ENCODE data around the gene CTDP1. TPM values are rescaled to one million over a fixed set of nuclear protein-coding genes. Genes with fewer than 3 reads are reported as not detected.

Gene CTDP1
- total RNA-seq, 1 experiment from 2014 or later: 33.7 TPM

- Histone ChIP-seq H2AK5ac (ENCODE audit: insufficient read length, low read length) (no peak overlapping the region), H3K79me1 (ENCODE audit: insufficient read depth, low read depth, low read length, poor library complexity, severe bottlenecking) (no peaks in the 10 kb centered on the region), H3K27ac (ENCODE audit: insufficient read length, low read depth, low read length) (no peak overlapping the region), H4K91ac (ENCODE audit: insufficient read length, low read depth, low read length) (no peak overlapping the region), H3K27me3 (ENCODE audit: insufficient read depth, low read length) (no peaks in the 10 kb centered on the region), H2BK20ac (ENCODE audit: low read depth, low read length, poor library complexity, severe bottlenecking) (no peak overlapping the region), H3K56ac (ENCODE audit: insufficient read length, low read depth, low read length) (no peak overlapping the region), H4K20me1 (ENCODE audit: control insufficient read depth, insufficient read depth, insufficient read length) (no peaks in the 10 kb centered on the region), H4K8ac (replicated peaks; ENCODE audit: insufficient read length, low read depth, low read length) (no peak overlapping the region), H2BK12ac (ENCODE audit: insufficient read length, low read depth, low read length) (no peak overlapping the region), H2AFZ (ENCODE audit: low read length) (no peak overlapping the region), H4K5ac (ENCODE audit: insufficient read length, low read depth, low read length) (no peak overlapping the region), H3K9me3 (ENCODE audit: control insufficient read depth, low read depth, low read length) (peaks cover 11% of the 10 kb centered on the region), H3K4me2 (ENCODE audit: insufficient read depth, insufficient read length, low read length) (no peak overlapping the region), H3K79me2 (ENCODE audit: insufficient read depth, low read length) (no peaks in the 10 kb centered on the region), H3K14ac (ENCODE audit: insufficient read depth, low read length) (no peak overlapping the region; the same call in 1 of the 2 replicates), H3K23ac (ENCODE audit: insufficient read length, low read depth, low read length) (no peak overlapping the region), H3K4ac (ENCODE audit: low read depth, low read length) (no peak overlapping the region), H2BK5ac (ENCODE audit: insufficient read length, low read length) (no peak overlapping the region), H3K23me2 (ENCODE audit: insufficient read length, low read depth, low read length, poor library complexity, severe bottlenecking) (no peaks in the 10 kb centered on the region), H2BK120ac (ENCODE audit: low read depth, low read length, poor library complexity, severe bottlenecking) (no peak overlapping the region), H2BK15ac (ENCODE audit: low read depth, low read length) (no peak overlapping the region), H3K4me1 (ENCODE audit: insufficient read depth, low read length) (no peaks in the 10 kb centered on the region), H3K18ac (ENCODE audit: insufficient read length, low read depth, low read length) (no peak overlapping the region), H3T11ph (ENCODE audit: low read length) (no peak overlapping the region), H3K9ac (ENCODE audit: extremely low read depth, insufficient read length, low read length) (no peak overlapping the region)
- Mint-ChIP-seq H3K4me3 (no peak overlapping the region), H3K9me3 (peaks cover 5 to 12% of the 10 kb centered on the region in 2 experiments; a peak in 3 of 5 replicates), H3K36me3 (ENCODE audit: insufficient read depth in 1 of 3, low read depth in 3 of 3) (peaks cover 28 to 72% (median 59%) of the 10 kb centered on the region in 3 experiments), H3K27ac (no peak overlapping the region), H3K27me3 (ENCODE audit: low read depth) (no peaks in the 10 kb centered on the region; the same call in 1 of the 2 replicates), H3K4me1 (no peaks in the 10 kb centered on the region)
- TF ChIP-seq CTCF (conservative IDR thresholded peaks at IDR 0.05): no peak
- no CpG with 5 or more reads among the region's 63 CpGs for WGBS (ENCODE audit: extremely low coverage, insufficient read length, low lambda C conversion rate)
- no peak for DNase-seq
These were observed 55.7 kb downstream of the CTDP1 start for GRCh38 chr18:79735071-79735980.

All from H9 (cell line).